HepG2 (cell line): ENCODE results near the gene METTL6.

ENCODE experiments used
- HBP1 ChIP-seq: IDR thresholded peaks from 2 replicates; pipeline ENCODE4 v1.6.1; 2016; ENCODE audit warnings: low read depth, control low read depth
- TF ChIP-seq, protein P1 (sequence below): sonication (generic); formaldehyde crosslinking; IDR thresholded peaks from 2 replicates; pipeline ENCODE4 v1.5.0; 2020; ENCODE audit warnings: mild to moderate bottlenecking, missing genetic modification reagents

DNA sequence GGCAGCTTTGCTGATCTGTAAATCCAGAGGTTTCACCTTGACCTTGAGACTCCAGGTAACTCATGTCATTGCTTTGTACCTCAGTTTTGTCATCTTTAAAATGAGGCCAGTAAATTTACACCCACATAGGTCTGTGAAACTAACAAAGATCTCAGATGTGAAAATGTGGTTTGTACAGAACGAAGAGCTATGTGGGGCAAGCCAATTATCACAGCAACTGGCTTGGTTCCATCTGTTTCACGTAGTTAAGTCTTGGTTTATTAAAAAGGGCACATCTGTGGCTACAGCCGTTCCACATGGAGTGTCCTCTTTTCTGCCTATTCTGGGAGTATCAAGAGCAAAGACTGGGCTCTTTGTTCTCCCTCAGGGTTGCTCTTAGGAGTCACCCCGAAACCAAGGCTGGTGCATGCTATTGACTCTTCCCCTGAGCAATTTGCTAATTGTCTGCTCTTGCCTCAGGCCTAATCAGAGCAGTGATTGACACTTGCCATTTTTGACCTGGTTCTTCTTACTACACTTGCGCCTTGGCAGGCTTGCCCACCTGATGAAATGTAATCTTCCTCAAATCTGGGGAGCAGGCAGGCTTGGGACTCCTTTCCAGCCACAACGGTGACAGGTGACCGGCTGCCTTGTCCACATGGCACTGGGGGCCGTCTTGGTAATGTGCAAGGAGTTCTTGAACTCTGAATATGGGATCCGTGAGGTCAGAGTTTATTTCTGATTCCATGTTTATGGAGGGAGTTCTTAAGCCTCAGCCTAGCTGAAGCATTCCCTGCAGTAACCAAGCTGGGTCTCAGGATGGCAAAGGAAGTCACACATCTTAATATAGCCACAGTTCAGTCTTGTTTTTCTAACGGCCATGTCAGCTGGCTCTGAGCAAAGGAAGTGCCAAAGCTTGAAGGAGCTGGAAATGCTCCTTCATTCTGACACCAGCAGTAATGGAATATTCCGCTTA is 40.2 kb upstream of the METTL6 start:
- TF ChIP-seq HBP1 (CRISPR knock-in tag): no peak
- TF ChIP-seq, protein P1, sequence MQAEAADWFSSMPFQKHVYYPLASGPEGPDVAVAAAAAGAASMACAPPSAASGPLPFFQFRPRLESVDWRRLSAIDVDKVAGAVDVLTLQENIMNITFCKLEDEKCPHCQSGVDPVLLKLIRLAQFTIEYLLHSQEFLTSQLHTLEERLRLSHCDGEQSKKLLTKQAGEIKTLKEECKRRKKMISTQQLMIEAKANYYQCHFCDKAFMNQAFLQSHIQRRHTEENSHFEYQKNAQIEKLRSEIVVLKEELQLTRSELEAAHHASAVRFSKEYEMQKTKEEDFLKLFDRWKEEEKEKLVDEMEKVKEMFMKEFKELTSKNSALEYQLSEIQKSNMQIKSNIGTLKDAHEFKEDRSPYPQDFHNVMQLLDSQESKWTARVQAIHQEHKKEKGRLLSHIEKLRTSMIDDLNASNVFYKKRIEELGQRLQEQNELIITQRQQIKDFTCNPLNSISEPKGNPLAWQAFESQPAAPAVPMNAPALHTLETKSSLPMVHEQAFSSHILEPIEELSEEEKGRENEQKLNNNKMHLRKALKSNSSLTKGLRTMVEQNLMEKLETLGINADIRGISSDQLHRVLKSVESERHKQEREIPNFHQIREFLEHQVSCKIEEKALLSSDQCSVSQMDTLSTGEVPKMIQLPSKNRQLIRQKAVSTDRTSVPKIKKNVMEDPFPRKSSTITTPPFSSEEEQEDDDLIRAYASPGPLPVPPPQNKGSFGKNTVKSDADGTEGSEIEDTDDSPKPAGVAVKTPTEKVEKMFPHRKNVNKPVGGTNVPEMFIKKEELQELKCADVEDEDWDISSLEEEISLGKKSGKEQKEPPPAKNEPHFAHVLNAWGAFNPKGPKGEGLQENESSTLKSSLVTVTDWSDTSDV (CRISPR knock-in tag): no peak
